ENCODE data around the gene RNASE7.

GRCh38 chr14:21066882-21067502, 24.8 kb downstream of the RNASE7 start:
- TF ChIP-seq, protein P1, sequence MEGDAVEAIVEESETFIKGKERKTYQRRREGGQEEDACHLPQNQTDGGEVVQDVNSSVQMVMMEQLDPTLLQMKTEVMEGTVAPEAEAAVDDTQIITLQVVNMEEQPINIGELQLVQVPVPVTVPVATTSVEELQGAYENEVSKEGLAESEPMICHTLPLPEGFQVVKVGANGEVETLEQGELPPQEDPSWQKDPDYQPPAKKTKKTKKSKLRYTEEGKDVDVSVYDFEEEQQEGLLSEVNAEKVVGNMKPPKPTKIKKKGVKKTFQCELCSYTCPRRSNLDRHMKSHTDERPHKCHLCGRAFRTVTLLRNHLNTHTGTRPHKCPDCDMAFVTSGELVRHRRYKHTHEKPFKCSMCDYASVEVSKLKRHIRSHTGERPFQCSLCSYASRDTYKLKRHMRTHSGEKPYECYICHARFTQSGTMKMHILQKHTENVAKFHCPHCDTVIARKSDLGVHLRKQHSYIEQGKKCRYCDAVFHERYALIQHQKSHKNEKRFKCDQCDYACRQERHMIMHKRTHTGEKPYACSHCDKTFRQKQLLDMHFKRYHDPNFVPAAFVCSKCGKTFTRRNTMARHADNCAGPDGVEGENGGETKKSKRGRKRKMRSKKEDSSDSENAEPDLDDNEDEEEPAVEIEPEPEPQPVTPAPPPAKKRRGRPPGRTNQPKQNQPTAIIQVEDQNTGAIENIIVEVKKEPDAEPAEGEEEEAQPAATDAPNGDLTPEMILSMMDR (IDR thresholded peaks at IDR 0.05) = no peak
- TF ChIP-seq POLR2A (IDR thresholded peaks at IDR 0.05) = no peak
